Measurements from ENCODE around the gene SENP6.

Gene SENP6

GRCh38 chr6:75745404-75745803 lies 143.7 kb downstream of the SENP6 start:
- Histone ChIP-seq H2AFZ (ENCODE audit: low read length, unreplicated experiment) (no peak overlapping the region), H3K4me3 (ENCODE audit: low read depth, low read length) (no peak overlapping the region), H3K27me3 (ENCODE audit: insufficient read depth, low read length) (0 out of 2 replicates have a peak, but pooled peaks cover 7% of the 10 kb centered on the region), H3K36me3 (ENCODE audit: insufficient read depth, low read length) (no peaks in the 10 kb centered on the region), H3K27ac (ENCODE audit: low read depth, low read length) (no peak overlapping the region), H3K4me1 (ENCODE audit: control insufficient read depth, insufficient read depth, low read length, unreplicated experiment) (peaks cover 7% of the 10 kb centered on the region), H3K79me2 (ENCODE audit: control insufficient read depth, insufficient read depth, low read length, unreplicated experiment) (peaks cover 12% of the 10 kb centered on the region)

- no peak overlapping the region for H2AFZ ChIP-seq (ENCODE audit: low read length, unreplicated experiment)
- H3K27me3 ChIP-seq (ENCODE audit: insufficient read depth, low read length): 0 out of 2 replicates have a peak, but pooled peaks cover 7% of the 10 kb centered on the region
- H3K4me1 ChIP-seq (ENCODE audit: control insufficient read depth, insufficient read depth, low read length, unreplicated experiment): peaks cover 15% of the 10 kb centered on the region
- no peak overlapping the region for H3K27ac ChIP-seq (ENCODE audit: low read depth, low read length)
- peaks cover 19% of the 10 kb centered on the region for H3K79me2 ChIP-seq (ENCODE audit: control insufficient read depth, insufficient read depth, low read length, unreplicated experiment)
- no peak overlapping the region for H3K4me3 ChIP-seq (ENCODE audit: low read depth, low read length)
- H3K36me3 ChIP-seq (ENCODE audit: insufficient read depth, low read length): no peaks in the 10 kb centered on the region
These were observed 144.5 kb downstream of the SENP6 start for GRCh38 chr6:75746221-75746620.

GRCh38 chr6:75747152-75747992 lies 145.7 kb downstream of the SENP6 start:
- H3K27ac ChIP-seq (ENCODE audit: low read depth, low read length): no peak overlapping the region
- H3K4me3 ChIP-seq (ENCODE audit: low read depth, low read length): no peak overlapping the region
- H3K79me2 ChIP-seq (ENCODE audit: control insufficient read depth, insufficient read depth, low read length, unreplicated experiment): peaks cover 25% of the 10 kb centered on the region
- no peaks in the 10 kb centered on the region for H3K36me3 ChIP-seq (ENCODE audit: insufficient read depth, low read length)
- H3K27me3 ChIP-seq (ENCODE audit: insufficient read depth, low read length): 0 out of 2 replicates have a peak, but pooled peaks cover 7% of the 10 kb centered on the region
- H3K4me1 ChIP-seq (ENCODE audit: control insufficient read depth, insufficient read depth, low read length, unreplicated experiment): peaks cover 22% of the 10 kb centered on the region
- H2AFZ ChIP-seq (ENCODE audit: low read length, unreplicated experiment): no peak overlapping the region

- H3K4me1 ChIP-seq (ENCODE audit: control insufficient read depth, insufficient read depth, low read length, unreplicated experiment): peaks cover 29% of the 10 kb centered on the region
- H3K27ac ChIP-seq (ENCODE audit: low read depth, low read length): peak overlapping the region; percentile 59; the same call in 1 of the 2 replicates
- H3K79me2 ChIP-seq (ENCODE audit: control insufficient read depth, insufficient read depth, low read length, unreplicated experiment): peaks cover 28% of the 10 kb centered on the region
- 0 out of 2 replicates have a peak, but pooled peaks cover 7% of the 10 kb centered on the region for H3K27me3 ChIP-seq (ENCODE audit: insufficient read depth, low read length)
- peak overlapping the region; percentile 100 for H2AFZ ChIP-seq (ENCODE audit: low read length, unreplicated experiment)
- H3K36me3 ChIP-seq (ENCODE audit: insufficient read depth, low read length): no peaks in the 10 kb centered on the region
- H3K4me3 ChIP-seq (ENCODE audit: low read depth, low read length): peak overlapping the region; percentile 96
These were observed 146.5 kb downstream of the SENP6 start for GRCh38 chr6:75748003-75748742.

- Histone ChIP-seq H3K27ac (ENCODE audit: low read depth, low read length) (peak within 1 kb of the TSS; percentile 59; the same call in 1 of the 2 replicates), H3K79me2 (ENCODE audit: control insufficient read depth, insufficient read depth, low read length, unreplicated experiment) (peaks cover 28% of the 10 kb centered on the region), H2AFZ (ENCODE audit: low read length, unreplicated experiment) (peak within 1 kb of the TSS; percentile 100), H3K4me3 (ENCODE audit: low read depth, low read length) (peak within 1 kb of the TSS; percentile 96), H3K4me1 (ENCODE audit: control insufficient read depth, insufficient read depth, low read length, unreplicated experiment) (peaks cover 35% of the 10 kb centered on the region), H3K27me3 (ENCODE audit: insufficient read depth, low read length) (0 out of 2 replicates have a peak, but pooled peaks cover 7% of the 10 kb centered on the region), H3K36me3 (ENCODE audit: insufficient read depth, low read length) (no peaks in the 10 kb centered on the region)
These were observed 147.3 kb downstream of the SENP6 start, which contains the start of gene MYO6 for GRCh38 chr6:75748743-75749538. Gene MYO6 (plus strand): TSS chr6:75749239. CDS start chr6:75817548, 68,309 bp downstream.

GRCh38 chr6:75751443-75751842 lies 149.8 kb downstream of the SENP6 start:
- no peaks in the 10 kb centered on the region for H3K36me3 ChIP-seq (ENCODE audit: insufficient read depth, low read length)
- peaks cover 46% of the 10 kb centered on the region for H3K4me1 ChIP-seq (ENCODE audit: control insufficient read depth, insufficient read depth, low read length, unreplicated experiment)
- H3K27me3 ChIP-seq (ENCODE audit: insufficient read depth, low read length): no peaks in the 10 kb centered on the region
- no peak overlapping the region for H2AFZ ChIP-seq (ENCODE audit: low read length, unreplicated experiment)
- no peak overlapping the region for H3K27ac ChIP-seq (ENCODE audit: low read depth, low read length)
- H3K4me3 ChIP-seq (ENCODE audit: low read depth, low read length): peak overlapping the region; percentile 54
- peaks cover 37% of the 10 kb centered on the region for H3K79me2 ChIP-seq (ENCODE audit: control insufficient read depth, insufficient read depth, low read length, unreplicated experiment)

- Histone ChIP-seq H3K79me2 (ENCODE audit: control insufficient read depth, insufficient read depth, low read length, unreplicated experiment) (peaks cover 41% of the 10 kb centered on the region), H3K36me3 (ENCODE audit: insufficient read depth, low read length) (no peaks in the 10 kb centered on the region), H2AFZ (ENCODE audit: low read length, unreplicated experiment) (no peak overlapping the region), H3K27me3 (ENCODE audit: insufficient read depth, low read length) (no peaks in the 10 kb centered on the region), H3K4me1 (ENCODE audit: control insufficient read depth, insufficient read depth, low read length, unreplicated experiment) (peaks cover 46% of the 10 kb centered on the region), H3K4me3 (ENCODE audit: low read depth, low read length) (peak overlapping the region; percentile 6), H3K27ac (ENCODE audit: low read depth, low read length) (no peak overlapping the region)
These were observed 150.7 kb downstream of the SENP6 start for GRCh38 chr6:75752365-75752764.

GRCh38 chr6:75755704-75756103 lies 154.0 kb downstream of the SENP6 start:
- H3K27me3 ChIP-seq (ENCODE audit: insufficient read depth, low read length): no peaks in the 10 kb centered on the region
- H3K4me3 ChIP-seq (ENCODE audit: low read depth, low read length): no peak overlapping the region
- H3K79me2 ChIP-seq (ENCODE audit: control insufficient read depth, insufficient read depth, low read length, unreplicated experiment): peaks cover 28% of the 10 kb centered on the region
- H3K4me1 ChIP-seq (ENCODE audit: control insufficient read depth, insufficient read depth, low read length, unreplicated experiment): peaks cover 37% of the 10 kb centered on the region
- no peak overlapping the region for H2AFZ ChIP-seq (ENCODE audit: low read length, unreplicated experiment)
- no peaks in the 10 kb centered on the region for H3K36me3 ChIP-seq (ENCODE audit: insufficient read depth, low read length)
- H3K27ac ChIP-seq (ENCODE audit: low read depth, low read length): no peak overlapping the region

GRCh38 chr6:75757295-75757694 lies 155.6 kb downstream of the SENP6 start:
- Histone ChIP-seq H3K36me3 (ENCODE audit: insufficient read depth, low read length) (no peaks in the 10 kb centered on the region), H2AFZ (ENCODE audit: low read length, unreplicated experiment) (no peak overlapping the region), H3K27ac (ENCODE audit: low read depth, low read length) (no peak overlapping the region), H3K4me3 (ENCODE audit: low read depth, low read length) (no peak overlapping the region), H3K79me2 (ENCODE audit: control insufficient read depth, insufficient read depth, low read length, unreplicated experiment) (peaks cover 23% of the 10 kb centered on the region), H3K4me1 (ENCODE audit: control insufficient read depth, insufficient read depth, low read length, unreplicated experiment) (peaks cover 25% of the 10 kb centered on the region), H3K27me3 (ENCODE audit: insufficient read depth, low read length) (no peaks in the 10 kb centered on the region)

GRCh38 chr6:75758061-75758460 lies 156.4 kb downstream of the SENP6 start:
- H3K27me3 ChIP-seq (ENCODE audit: insufficient read depth, low read length): no peaks in the 10 kb centered on the region
- H3K79me2 ChIP-seq (ENCODE audit: control insufficient read depth, insufficient read depth, low read length, unreplicated experiment): peaks cover 19% of the 10 kb centered on the region
- H3K36me3 ChIP-seq (ENCODE audit: insufficient read depth, low read length): no peaks in the 10 kb centered on the region
- H3K4me3 ChIP-seq (ENCODE audit: low read depth, low read length): no peak overlapping the region
- H3K27ac ChIP-seq (ENCODE audit: low read depth, low read length): no peak overlapping the region
- peaks cover 18% of the 10 kb centered on the region for H3K4me1 ChIP-seq (ENCODE audit: control insufficient read depth, insufficient read depth, low read length, unreplicated experiment)
- no peak overlapping the region for H2AFZ ChIP-seq (ENCODE audit: low read length, unreplicated experiment)

All from ACC112 (cell line).